22Rv1 (cell line): ENCODE results near the gene POLA1.

Source experiments
- CTCF ChIP-seq: fragments of 450-650 bp; IDR thresholded peaks from 2 replicates; pipeline ENCODE4 v1.5.1; 2017; ENCODE audit warnings: mild to moderate bottlenecking
- ZFX ChIP-seq: fragments of 450-650 bp; IDR thresholded peaks from 2 replicates; pipeline ENCODE4 v1.6.1; 2017; ENCODE audit warnings: antibody characterized with exemption, borderline replicate concordance

- no peak for TF ChIP-seq CTCF
- TF ChIP-seq ZFX, result no peak
Measured at GRCh38 chrX:25018682-25019081, 325.0 kb downstream of the POLA1 start.
